ENCODE measurements around the gene SAFB.

- TF ChIP-seq CTCF (conservative IDR thresholded peaks at IDR 0.05) = no peak
- TF ChIP-seq EZH2 (IDR thresholded peaks at IDR 0.05; ENCODE audit: low read depth) = no peak
Measured at GRCh38 chr19:5585461-5586299, 37.2 kb upstream of the SAFB start.

Data from PC-9 (cell line).